Measurements from ENCODE around the gene CHD5. TPM values are rescaled to one million over a fixed set of nuclear protein-coding genes. Genes with fewer than 3 reads are reported as not detected.

CHD5 gene
- total RNA-seq, 1 experiment from 2014 or later: 1.6 TPM

DNA sequence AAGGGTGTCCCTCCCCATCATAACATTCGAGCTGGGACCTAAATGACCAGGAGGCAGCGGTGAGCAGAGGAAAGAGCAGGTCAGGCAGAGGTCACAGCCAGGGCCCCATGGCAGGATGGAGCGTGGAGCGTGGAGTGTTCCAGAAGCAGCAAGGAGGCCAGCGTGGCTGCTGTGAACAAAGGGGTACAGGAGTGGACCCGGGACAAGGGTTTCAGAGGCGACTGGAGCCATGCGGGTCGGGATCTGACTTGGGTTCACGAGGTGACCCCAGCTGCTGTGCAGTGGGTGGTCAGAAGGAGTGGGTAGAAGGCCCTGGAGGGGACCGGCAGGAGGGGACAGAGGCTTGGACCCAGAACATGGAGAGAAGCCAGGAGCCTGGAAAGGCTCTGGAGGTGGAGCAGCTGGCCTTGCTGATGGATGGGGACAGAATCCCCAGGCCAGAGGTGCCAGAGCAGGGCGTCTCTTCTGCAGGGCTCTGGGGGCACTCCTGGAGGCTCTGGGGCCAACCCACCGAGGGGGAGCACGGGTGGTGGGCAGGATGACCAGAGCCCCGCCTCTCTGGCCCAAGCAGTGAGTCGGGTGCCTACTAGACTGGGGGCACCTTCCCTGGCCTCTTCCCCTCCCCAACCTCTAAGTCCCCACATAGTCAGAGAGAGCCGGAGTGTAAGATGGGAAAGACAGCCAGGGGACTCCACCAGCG, 2.3 kb downstream of the CHD5 start:
- Histone ChIP-seq H3K23ac (ENCODE audit: insufficient read length, low read depth, low read length) (no peak overlapping the region), H2BK12ac (ENCODE audit: insufficient read length, low read depth, low read length) (no peak overlapping the region), H3K56ac (ENCODE audit: insufficient read length, low read depth, low read length) (no peak overlapping the region), H3K79me1 (ENCODE audit: insufficient read depth, low read depth, low read length, poor library complexity, severe bottlenecking) (no peaks in the 10 kb centered on the region), H2BK15ac (ENCODE audit: low read depth, low read length) (no peak overlapping the region), H3K27ac (ENCODE audit: insufficient read length, low read depth, low read length) (no peak overlapping the region), H3K4ac (ENCODE audit: low read depth, low read length) (no peak overlapping the region), H3K4me1 (ENCODE audit: insufficient read depth, low read length) (no peaks in the 10 kb centered on the region), H2AK5ac (ENCODE audit: insufficient read length, low read length) (no peak overlapping the region), H4K8ac (replicated peaks; ENCODE audit: insufficient read length, low read depth, low read length) (no peak overlapping the region), H2BK20ac (ENCODE audit: low read depth, low read length, poor library complexity, severe bottlenecking) (no peak overlapping the region), H3T11ph (ENCODE audit: low read length) (no peak overlapping the region), H2AFZ (ENCODE audit: low read length) (no peak overlapping the region), H4K91ac (ENCODE audit: insufficient read length, low read depth, low read length) (no peak overlapping the region), H4K5ac (ENCODE audit: insufficient read length, low read depth, low read length) (no peak overlapping the region), H3K9me3 (ENCODE audit: control insufficient read depth, low read depth, low read length) (no peaks in the 10 kb centered on the region), H2BK5ac (ENCODE audit: insufficient read length, low read length) (no peak overlapping the region), H2BK120ac (ENCODE audit: low read depth, low read length, poor library complexity, severe bottlenecking) (no peak overlapping the region), H4K20me1 (ENCODE audit: control insufficient read depth, insufficient read depth, insufficient read length) (no peaks in the 10 kb centered on the region), H3K79me2 (ENCODE audit: insufficient read depth, low read length) (no peaks in the 10 kb centered on the region), H3K18ac (ENCODE audit: insufficient read length, low read depth, low read length) (no peak overlapping the region), H3K9ac (ENCODE audit: extremely low read depth, insufficient read length, low read length) (no peak overlapping the region), H3K14ac (ENCODE audit: insufficient read depth, low read length) (no peak overlapping the region), H3K4me2 (ENCODE audit: insufficient read depth, insufficient read length, low read length) (no peak overlapping the region), H3K23me2 (ENCODE audit: insufficient read length, low read depth, low read length, poor library complexity, severe bottlenecking) (no peaks in the 10 kb centered on the region), H3K27me3 (ENCODE audit: insufficient read depth, low read length) (peaks cover 14% of the 10 kb centered on the region; the same call in 1 of the 2 replicates)
- peaks cover 15 to 17% of the 10 kb centered on the region in 2 experiments for H3K4me1 Mint-ChIP-seq
- no peaks in the 10 kb centered on the region for H3K36me3 Mint-ChIP-seq (ENCODE audit: insufficient read depth in 1 of 3, low read depth in 3 of 3)
- H3K9me3 Mint-ChIP-seq: no peaks in the 10 kb centered on the region
- DNase-seq: no peak
- no peak overlapping the region for H3K27ac Mint-ChIP-seq
- H3K27me3 Mint-ChIP-seq (ENCODE audit: low read depth): peaks cover 26% of the 10 kb centered on the region
- H3K4me3 Mint-ChIP-seq: peak overlapping the region in 1 of 2 experiments; percentile 54; a peak in 3 of 5 replicates
- no peak for TF ChIP-seq CTCF (conservative IDR thresholded peaks at IDR 0.05)
- WGBS (ENCODE audit: extremely low coverage, insufficient read length, low lambda C conversion rate): no CpG with 5 or more reads among the region's 18 CpGs
